NCI-H82 treated with DMSO at 0.1 percent for 48 hours (cell line): Measurements from ENCODE around the gene VSTM2L.

Experiments used
- DNase-seq: peaks from one replicate; lab custom pipeline; 2025; ENCODE audit not compliant: unreplicated experiment; lab: John Stamatoyannopoulos, UW

Gene VSTM2L

DNA sequence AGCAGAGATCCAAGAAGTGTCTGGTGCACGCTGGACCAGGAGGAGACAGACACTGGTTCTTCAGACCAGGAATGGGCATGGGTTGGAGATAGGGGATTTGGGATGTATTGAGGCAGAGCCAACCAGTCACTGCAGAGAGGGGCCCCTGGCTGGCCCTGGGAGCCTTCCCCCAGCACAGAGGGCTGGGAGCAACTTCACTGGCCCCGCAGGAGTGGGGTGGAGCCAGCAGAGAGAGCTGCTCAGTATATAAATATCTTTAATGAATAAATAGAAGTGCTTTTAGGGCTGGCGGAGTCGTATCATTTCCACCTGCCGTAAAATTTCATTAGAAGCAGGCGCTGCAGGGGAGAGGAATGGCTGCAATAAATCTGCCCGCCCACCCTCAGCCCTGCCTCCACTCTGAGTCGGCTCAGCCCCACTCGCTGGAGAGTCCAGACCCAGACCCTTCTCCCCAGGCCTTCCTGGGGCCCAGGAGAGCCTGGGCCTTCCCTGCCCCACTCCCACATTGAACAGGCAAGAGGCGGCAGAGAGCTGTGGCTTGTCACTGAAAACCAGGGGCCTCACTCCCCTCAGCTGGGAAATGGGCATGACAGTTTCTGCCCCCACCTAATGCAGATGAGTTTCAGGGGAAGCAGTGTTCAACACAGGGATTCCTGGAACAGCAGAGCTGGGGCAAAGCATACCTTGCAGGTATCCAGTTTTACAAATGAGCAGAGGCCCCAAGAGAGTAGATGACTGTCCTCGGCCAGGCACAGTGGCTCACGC, 23.9 kb upstream of the VSTM2L start:
- no peak for DNase-seq

- no peak for DNase-seq
These were observed 23.1 kb upstream of the VSTM2L start for GRCh38 chr20:37879843-37880242.

DNA sequence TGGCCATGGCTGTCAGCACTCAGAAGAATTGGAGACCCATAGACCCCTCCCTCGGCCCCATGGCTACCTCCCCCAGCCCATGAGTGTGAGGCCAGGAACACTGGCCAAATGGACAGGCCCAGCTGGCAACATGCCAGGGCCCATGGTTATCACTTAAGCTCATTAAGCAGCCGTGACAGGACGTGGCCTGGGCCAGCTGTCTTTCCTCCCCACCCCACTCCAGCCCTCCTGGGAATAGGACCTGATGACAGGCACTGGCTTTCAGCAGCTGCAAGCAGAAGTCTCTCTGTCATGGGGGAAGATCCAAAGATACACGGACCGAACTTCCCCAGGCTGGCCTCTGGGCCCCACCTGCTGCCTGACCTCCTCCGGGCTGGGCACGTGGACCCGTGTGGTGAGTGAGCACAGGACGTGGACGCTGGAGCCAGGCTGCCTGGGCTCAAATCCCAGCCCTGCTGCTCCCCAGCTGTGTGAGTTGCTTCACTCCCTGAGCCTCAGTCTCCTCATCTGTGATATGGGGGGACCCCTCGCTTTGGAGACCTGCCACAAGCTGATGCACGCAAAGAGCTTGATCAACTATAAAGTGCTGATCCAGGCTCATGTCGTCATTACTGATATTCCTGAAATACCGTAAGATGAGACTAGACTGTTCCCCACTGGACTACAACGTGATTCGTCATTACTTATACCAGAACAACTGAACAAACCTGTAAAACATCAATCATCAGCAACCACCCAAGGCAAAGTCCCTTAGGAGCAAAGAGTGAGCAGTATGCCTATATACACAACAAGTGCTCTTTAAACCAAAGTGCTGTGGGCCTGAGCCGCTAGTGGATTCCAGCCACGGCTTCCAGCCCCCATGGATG, 22.0 kb upstream of the VSTM2L start:
- DNase-seq = peak; percentile 90

GRCh38 chr20:37881601-37882343, 21.2 kb upstream of the VSTM2L start:
- DNase-seq = no peak

DNA sequence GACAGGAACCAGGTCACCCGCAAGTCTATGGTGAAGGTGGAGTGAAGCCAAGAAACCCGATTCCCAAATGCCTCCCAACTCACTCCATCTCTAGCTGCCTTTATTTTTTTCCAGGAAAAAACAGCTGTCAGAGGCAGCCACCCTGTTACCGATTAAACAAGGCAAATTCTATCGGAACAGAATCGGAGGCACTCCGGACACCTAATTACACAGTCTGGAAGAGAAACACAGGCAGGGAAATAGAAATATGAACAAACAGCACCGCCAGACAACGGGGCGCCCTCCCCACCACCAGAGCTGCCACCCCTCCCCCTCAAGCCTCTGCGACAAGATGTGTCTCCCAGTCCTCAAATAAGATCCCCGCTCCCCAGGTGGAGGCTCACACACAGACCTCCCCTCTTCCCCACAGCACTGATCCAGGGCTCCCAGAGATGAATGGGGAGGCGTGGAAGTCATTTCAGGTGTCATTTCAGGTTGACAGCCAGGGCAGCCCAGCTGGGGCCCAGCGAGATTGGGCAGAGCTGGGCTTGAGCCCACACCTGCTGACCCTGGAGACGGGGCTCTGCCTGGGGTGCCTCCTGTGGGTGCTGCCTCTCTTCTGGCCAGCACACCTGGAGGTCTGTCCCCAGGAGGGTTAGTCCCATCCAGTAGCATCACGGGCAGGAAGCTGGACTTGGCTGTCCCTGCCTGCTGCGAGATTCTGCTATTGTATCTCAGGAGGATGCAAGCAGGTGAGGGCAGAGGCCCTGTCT, 19.8 kb upstream of the VSTM2L start:
- DNase-seq = no peak

- DNase-seq = no peak
These were observed 17.9 kb upstream of the VSTM2L start for GRCh38 chr20:37885042-37885441.

DNA sequence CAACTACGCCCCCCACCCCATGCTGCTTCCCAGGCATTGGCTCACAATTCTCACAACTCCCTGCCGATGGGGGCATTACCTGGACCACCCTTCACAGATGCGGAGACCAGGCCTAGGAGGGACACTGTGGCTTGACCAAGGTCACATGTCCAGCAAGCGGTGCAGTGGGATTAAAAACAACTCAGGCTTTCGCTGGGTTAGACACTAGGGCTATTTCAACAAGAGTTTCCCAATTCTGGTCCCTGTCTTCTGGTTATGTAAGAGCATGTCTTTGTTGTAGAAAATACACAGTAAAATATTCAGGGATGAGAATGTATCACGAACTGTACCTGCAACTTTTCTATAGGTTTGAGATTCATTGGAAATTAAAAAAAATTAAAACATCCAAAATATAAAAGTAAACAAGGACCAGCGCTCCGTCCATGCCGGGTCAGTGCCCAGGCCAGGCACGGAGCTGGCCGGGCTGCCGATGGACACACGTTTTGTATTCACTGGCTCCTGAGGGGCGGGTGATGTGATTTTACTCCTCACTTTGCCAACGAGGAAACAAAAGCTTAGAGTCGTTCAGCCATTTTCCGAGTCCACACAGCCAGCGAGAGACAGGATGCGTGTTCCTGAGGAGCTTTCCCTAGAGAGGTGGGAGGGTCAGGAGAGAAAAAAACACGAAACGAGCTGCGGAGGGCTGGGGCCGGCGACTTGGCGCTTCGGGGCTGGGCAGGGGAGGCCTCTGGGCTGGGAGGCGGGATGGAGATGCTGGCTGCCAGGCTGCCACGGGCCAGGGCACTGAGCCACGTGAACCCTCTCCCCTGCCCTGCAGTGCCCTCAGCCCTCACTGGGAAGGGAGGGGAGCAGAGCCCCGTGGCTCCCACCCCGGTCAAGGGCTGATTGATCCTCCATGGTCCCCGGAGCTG, 17.1 kb upstream of the VSTM2L start:
- DNase-seq = no peak

- DNase-seq = no peak
These were observed 16.1 kb upstream of the VSTM2L start for GRCh38 chr20:37886851-37887297.

- no peak for DNase-seq
These were observed 14.3 kb upstream of the VSTM2L start for GRCh38 chr20:37888641-37889040.

DNA sequence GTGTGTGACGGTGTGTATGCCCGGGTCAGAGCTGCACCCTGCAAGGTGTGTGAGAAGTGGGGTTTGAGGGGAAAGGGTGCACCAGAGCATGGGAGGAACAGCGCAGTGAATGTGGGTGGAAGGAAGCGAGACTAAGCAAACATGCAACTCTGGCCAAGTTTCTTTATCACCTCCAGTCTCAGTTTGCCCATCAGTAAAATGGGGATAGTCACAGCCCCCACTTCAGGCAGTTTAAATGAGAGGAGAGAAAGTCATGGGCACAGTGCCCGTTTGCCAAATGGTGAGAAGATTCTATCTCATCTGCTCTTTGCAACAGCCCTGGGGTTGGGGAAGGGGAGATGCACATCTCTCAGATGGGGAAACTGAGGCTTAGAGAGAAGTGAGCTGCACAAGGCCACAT, 12.8 kb upstream of the VSTM2L start:
- no peak for DNase-seq

- no peak for DNase-seq
These were observed 12.3 kb upstream of the VSTM2L start for GRCh38 chr20:37890643-37891042.

DNA sequence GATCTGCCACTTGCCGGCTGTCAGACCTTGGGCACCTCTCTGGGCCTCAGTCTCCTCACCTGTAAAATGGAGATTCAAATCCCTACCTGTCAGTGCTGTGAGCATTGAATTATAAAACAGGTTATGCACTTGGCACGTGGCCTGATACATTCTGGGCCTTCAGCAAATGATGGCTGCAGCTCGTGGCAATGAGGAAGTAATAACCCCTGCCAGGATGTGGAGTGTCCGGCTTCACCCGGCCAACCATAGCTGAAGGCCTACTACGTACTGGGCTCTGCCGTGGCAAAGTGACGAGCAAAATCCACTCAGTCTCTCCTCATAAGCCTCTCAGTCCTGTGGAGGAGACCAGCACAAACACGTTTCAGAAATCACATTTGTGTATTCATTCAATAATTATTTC, 10.9 kb upstream of the VSTM2L start:
- no peak for DNase-seq

GRCh38 chr20:37893566-37894241, 9.2 kb upstream of the VSTM2L start:
- no peak for DNase-seq

- no peak for DNase-seq
These were observed 8.5 kb upstream of the VSTM2L start for GRCh38 chr20:37894454-37894853.

- DNase-seq = peak; percentile 95
These were observed 7.8 kb upstream of the VSTM2L start for GRCh38 chr20:37895166-37895565.

DNA sequence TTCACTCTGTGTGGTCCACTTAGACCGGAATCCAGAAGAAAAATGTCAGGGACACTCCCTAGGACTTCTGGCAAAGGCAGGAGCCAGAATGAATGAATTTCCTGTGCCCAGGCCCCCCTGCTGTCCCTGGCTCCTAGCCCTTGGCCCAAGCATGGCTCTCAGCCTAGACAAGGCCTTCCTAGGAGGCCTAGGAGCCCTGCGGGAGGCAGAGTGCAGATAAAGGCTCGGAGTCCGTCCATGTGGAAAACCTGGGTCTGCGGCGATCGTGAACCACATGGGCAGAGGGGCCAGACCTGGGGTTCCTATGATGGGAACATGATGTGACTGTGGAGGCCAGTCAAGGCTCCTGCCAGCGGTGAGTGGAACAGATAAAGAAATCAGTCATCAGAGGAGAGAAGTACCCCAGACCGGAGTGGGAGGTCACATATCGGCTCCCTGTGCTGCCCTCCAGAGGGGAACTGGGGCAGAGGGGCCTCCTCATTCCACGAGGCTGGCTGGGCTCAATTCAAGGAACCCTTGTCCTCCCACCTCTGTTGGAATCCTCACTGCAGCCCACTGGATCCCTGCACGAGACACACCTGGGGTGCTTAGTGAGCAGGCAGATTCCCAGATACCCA, 5.9 kb upstream of the VSTM2L start:
- DNase-seq = peak; percentile 62

DNA sequence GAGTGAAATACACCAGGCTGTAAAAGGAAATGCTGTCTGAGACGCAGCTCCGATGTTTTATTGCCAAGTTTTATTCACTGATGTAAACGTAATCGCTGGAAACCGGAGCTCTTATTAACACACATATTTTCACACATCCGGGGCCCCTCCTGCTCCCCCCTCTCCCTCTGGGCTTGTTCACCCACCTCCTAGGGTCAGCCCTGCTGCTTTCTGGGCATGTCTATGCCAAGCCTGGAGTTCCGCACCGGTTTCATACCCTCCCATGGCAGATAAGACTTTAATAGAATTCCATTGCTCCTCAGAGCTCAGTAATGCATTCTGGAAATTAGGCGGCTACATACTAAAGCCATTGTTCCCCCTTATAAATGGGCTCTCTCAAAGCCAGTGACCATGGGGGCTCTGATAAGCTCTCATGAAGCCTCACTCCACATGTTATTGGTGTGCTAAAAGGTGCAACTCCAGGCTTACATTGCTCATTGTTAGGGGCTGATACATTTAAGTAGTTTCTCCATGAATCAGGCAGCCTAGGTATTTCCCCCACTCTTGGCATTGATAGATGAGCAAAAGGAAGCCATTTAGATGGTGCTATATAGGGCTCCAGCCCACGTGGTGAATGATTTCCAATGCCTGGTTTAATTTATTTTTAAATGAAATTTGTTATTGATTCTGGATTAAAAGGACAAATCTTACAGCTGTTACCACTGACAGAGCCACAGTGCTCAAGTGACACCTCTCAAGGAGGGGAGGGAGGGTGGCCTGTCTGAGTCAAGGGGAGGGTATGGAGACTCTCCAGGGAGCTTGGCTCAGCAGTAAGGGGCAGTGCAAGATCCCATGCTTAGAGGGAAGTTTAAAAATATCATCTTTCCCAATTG, 4.5 kb upstream of the VSTM2L start:
- no peak for DNase-seq
